NCI-H2227 treated with DMSO at 0.1 percent for 48 hours (cell line): ENCODE results near the gene HDHD5.
A peak's percentile ranks its signal among the peaks of the same experiment; 100 is the strongest.

Experiments used
- DNase-seq: peaks from one replicate; lab custom pipeline; 2025; lab: John Stamatoyannopoulos, UW

Gene HDHD5

GRCh38 chr22:17120281-17120680 is 38.8 kb downstream of the HDHD5 start:
- no peak for DNase-seq

DNA sequence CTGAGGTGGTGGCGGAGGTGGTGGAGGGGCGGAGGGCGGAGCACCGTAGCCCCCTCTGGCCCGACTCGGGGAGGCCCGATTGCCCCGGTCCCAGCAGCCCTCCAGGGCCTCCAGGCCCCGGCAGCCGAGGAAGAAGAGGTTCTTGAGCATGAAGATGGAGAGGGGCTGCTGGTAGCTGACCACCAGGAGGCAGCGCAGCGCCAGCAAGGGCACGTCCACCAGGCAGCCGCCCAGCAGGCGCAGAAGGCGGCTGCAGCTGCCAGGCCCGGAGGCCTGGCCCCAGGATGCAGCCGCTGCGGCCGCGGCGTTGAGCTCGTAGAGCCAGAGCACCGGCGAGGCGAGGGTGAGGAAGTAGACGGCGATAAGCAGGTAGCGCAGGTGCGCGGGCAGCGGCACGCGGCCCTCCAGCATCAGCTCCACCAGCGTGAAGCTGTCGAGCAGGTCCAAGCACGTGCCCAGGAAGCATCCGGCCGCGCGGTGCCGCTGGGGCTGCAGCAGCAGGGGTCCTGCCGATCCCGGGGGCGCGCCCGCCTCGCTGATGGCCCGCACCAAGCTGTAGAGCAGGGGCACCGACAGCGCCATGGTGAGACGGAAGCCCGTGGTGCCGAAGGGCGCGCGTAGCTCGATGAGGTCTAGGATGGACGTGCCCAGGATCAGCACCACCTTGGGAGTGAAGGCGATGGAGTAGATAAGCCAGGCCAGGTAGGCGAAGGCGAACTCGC is 39.4 kb downstream of the HDHD5 start:
- DNase-seq, result no peak

DNA sequence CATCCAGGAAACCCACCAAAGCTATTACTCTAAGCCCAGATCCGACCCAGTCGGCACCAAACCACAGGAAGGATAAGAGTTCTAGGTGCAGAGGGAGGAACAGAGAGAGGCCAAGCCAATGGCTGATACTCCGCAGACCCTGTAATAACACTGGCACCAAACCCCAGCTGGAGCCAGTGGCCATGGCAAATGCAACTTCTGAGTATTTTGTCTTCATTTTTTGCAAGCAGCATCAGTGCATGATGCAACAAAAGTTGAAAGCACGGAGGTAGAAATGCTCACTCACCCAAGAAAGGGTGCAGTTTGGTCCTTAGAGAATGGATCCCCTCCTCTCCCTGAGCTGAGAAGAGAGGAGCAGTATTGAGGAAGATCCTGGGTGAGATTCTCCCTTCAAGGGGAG is 40.7 kb downstream of the HDHD5 start:
- DNase-seq, result no peak

- no peak for DNase-seq
These were observed 41.2 kb downstream of the HDHD5 start for GRCh38 chr22:17117890-17118289.

DNA sequence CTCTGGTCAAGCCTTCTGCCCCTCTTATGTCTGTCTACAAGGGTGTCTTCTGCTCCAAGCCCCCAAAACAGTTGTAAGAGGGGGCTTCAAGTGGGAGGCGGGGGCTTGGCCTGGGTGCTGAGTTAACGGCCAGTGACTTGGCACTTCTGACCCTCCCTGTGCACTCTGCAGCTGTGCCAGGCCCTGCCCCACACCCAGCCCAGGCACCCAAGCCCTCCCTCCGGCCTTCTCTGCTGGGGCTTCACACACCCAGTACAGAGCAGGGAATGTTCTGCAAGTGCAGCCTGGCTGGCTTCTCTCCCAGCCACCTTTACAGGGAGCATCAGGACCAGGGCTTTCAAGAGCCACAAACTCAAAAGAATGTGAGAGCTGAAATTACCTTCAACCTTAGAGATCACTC is 41.7 kb downstream of the HDHD5 start:
- DNase-seq, result no peak

DNA sequence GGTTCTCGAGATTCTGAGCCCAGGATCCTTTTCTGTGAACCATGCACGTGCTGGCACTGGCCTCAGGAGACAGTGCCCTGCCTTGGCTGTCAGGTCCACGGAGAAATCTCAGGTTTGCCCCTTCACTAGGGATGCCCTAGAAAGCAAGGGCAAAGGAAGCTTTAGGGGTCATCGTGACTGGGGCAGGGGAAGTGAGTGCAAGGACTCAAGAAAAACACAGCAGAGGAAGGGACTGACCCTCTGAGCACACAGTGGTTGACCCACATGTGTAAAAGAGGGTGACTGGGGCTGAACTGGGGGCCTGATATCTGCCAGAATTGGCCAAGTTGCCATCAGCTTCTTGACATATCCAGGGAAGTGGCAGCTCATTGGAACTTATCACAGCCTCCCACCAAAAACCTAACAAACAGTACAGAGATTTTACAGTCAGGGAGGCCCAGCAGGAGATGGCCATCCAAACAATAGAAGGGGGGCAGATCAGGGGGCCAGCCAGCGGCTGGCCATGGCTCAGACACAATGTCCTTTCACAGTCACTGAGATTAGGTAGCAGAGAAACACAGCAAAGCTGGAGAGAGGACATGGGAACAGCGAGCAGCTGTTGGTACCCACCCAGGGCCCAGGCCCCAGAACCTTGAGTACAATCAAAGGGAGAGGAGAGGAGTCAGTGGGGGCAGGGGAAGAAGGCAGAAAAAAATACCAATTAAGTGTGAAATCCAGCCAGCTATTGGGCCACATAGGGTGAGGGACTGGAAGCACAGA is 42.3 kb downstream of the HDHD5 start:
- DNase-seq, result no peak

DNA sequence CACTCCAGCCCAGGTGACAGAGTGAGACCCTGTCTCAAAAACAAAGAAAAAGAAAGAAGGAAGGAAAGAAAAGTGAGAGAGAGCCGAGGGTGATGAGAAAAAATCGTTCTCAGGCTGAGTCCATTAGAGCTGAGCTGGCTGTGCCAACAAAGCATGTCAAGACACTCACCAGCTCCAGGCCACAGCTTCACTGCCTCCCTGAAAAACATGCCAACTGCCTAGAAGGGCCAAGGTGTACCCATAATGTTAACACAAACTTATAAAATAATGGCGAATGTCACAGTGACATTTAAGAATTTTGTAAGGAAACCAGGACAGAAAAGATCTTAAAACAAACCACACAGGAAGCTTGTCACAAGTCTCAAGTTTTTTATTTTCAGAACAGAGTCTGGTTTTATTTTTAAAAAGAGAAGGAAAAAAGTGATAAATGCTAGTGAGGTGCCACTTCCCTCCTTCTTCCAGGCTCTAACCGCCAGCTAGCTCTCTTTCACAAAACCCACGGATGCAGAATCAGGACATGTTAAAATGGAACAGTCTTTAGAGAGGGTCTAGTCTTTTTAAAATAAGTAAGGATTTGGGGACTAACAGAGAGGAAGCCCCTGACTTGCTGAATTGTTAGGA is 43.0 kb downstream of the HDHD5 start:
- no peak for DNase-seq

DNA sequence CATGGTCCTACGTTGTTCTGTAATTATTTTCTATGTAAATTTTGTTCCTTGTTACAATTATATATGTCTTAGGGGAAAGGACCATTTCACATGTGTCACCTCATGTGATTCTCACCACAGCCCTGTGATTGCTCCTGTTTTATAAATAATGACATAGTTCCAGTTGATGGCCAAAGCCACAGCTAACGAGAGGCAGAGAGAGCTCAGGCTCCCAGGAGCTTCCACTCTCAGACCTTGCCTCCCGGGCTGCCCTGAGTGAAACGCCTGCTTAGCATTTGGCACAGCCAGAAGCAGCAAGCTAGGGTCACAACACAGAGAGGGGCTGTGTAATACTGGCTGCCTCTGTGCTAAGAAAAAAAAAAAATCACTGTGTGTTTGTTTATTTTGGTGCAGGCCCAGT is 43.8 kb downstream of the HDHD5 start:
- no peak for DNase-seq

GRCh38 chr22:17114898-17115235 is 44.2 kb downstream of the HDHD5 start:
- no peak for DNase-seq

GRCh38 chr22:17114173-17114897 is 44.7 kb downstream of the HDHD5 start:
- DNase-seq, result no peak

DNA sequence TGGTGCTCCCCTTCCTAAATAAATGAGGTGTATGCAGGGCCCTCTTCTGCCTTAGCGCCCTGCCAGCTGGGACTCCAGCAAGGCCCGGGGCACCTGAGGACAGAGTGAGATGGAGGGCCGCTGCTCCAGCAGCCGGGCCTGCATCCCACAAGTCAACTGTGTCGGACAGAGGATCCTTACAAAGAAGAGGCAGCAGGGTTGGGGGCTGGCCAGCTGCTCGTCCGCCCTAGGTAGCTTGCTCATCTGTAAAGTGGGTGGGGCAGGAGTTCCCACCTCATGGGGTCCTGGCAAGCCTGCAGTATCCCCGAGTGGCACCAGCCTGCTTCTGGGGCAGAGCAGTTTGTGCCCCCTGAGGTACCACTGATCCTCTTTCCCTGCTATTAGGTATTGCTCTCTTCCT is 45.5 kb downstream of the HDHD5 start:
- DNase-seq, result no peak

DNA sequence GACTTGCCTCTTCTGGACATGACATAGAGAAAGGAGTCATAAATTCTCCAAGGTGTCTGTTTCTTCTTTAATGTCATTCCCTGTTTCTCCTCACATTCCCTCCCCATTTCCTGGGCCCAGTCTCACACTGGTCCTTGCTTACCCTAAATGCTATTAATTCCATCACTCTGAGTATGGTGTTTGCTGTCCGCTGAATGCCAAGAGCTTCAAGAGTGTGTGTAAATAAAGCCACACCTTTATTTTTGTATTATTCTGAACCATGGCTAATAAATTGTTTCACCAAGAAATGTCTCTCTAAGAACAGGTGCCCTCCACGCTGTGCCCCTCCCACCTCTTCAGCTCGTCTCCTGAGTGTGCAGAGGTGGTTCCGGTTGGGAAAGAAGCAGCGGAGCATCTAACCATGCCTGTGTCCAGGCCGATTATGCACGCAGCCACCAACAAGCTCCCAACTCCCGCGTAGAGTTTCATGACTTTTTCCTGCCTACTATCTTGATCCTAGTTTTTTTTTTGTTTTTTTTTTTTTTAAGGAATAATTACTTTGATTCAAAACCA is 46.5 kb downstream of the HDHD5 start:
- DNase-seq, result peak; percentile 37

DNA sequence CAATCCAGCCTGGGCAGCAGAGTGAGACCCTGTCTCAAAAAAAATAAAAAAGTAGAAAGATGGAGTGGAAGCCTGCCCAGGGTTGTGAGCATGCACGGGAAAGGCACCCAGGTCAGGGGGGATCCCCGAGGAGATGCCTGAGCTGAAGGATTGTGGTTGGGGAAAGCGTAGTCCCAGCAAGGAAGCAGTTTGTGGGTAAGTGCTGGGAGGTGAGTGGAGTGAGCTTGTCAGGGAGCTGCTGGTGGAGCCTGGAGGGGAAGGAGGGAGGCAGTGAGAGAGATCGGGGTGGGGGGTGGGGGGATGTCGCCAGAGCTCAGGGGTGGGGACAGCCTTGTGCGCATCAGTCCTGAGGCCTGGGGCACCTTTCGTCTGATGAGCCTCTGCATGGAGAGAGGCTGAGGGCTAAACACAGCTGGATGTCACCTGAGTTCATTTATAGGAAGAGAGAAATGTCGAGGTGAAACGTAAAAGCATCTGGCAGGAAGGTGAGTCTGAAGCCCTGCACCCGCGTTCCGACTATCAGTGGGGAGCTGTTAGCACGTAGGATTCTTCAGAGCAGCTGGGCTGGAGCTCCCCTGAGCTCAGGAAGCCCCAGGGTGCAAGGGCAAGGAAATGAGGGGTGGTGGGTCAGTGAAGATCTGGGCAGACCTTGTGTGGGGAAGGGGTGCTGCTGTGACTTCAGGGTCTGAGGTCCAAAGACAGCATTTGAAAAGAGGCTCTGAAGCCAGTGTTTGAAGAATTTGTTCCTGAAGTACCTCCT is 48.1 kb downstream of the HDHD5 start:
- no peak for DNase-seq

DNA sequence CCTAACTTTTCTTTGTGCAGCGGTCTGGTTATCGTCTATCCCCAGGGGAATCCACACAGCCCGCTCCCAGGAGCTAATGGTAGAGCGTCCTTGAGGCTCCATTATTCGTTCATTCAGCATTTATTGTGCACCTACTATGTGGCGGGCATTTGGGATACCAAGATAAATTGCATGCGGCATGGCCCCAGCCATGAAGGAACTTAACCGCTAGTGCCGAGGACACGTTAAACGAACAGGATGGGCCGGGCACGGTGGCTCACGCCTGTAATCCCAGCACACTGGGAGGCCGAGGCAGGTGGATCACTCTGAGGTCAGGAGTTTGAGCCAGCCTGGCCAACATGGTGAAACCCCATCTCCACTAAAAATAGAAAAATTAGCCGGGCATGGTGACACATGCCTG is 49.1 kb downstream of the HDHD5 start:
- no peak for DNase-seq

DNA sequence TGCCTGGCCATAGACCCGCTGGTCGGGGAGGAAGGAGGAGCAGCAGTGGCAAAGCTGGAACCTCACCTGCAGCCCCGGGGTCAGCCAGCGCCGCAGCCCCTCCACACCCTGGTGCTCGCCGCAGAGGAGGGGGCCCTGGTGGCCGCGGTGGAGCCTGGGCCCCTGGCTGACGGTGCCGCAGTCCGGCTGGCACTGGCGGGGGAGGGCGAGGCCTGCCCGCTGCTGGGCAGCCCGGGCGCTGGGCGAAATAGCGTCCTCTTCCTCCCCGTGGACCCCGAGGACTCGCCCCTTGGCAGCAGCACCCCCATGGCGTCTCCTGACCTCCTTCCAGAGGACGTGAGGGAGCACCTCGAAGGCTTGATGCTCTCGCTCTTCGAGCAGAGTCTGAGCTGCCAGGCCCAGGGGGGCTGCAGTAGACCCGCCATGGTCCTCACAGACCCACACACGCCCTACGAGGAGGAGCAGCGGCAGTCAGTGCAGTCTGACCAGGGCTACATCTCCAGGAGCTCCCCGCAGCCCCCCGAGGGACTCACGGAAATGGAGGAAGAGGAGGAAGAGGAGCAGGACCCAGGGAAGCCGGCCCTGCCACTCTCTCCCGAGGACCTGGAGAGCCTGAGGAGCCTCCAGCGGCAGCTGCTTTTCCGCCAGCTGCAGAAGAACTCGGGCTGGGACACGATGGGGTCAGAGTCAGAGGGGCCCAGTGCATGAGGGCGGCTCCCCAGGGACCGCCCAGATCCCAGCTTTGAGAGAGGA is 49.8 kb downstream of the HDHD5 start:
- no peak for DNase-seq

- DNase-seq, result no peak
These were observed 50.6 kb downstream of the HDHD5 start for GRCh38 chr22:17108256-17109112.

DNA sequence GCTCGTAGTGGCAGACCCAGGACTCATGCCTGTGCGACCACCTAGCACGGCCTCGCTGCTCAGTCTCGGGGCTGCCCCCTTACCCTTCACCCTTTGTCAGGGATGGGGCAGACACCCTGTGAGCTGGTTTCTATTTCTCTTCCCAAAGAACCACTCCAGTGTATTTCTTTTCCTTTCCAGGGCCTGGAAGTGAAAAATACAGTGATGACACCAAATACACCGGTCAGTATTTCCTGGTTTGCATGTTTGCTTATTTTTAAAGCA is 51.6 kb downstream of the HDHD5 start:
- DNase-seq, result no peak

DNA sequence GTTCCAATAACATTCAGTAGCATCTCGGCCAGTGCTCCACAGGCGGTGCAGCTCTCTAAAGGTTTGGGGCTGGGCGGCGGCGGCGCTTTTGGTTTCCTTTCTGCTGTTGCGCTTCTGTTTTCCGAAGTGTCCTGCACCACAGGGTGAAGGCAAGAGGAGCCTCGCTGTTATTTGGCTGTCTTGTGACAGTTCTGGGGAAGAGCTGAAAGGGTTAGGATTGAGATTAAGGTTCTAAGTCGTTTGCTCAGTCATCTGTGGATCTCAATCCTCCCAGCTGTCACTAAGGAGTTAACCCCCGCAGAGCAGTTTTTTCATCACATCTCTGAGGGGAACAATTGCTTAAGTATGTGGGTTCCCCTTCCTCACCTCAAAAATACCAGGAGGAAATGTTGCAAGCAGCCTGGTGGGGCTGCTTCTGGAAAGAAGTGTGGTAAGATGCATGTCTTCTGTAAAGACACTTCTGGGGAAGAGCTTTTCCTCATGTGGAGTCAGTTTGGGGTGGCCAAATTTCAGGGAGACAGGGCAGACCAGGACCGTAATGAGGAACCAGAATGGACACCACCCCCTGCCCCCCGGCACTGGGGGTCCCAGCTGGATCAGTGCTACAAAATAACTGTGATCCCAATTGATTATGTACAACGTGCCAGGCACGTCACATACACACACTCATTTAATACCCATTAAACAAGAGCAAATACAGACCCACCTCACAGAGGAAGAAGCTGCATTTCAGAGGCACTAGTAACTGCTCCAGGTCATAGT is 52.1 kb downstream of the HDHD5 start:
- no peak for DNase-seq

- DNase-seq, result no peak
These were observed 52.8 kb downstream of the HDHD5 start for GRCh38 chr22:17106161-17106784.
